Breast epithelium (tissue), 3 donors: Measurements from ENCODE around the gene TMEM132C.

ENCODE experiments used
- CTCF ChIP-seq, 3 donors: fragments of 450-650 bp; IDR thresholded peaks; one replicate each; pipeline ENCODE4 v1.5.1; 2016 to 2017; ENCODE audit warnings: antibody characterized with exemption in 3 of 3, mild to moderate bottlenecking in 3 of 3, moderate library complexity in 3 of 3
- POLR2A ChIP-seq: fragments of 450-650 bp; IDR thresholded peaks from one replicate; pipeline ENCODE4 v1.6.1; 2016; ENCODE audit warnings: antibody characterized with exemption, mild to moderate bottlenecking, moderate library complexity

GRCh38 chr12:128754275-128754674, 487.3 kb downstream of the TMEM132C start:
- TF ChIP-seq CTCF (IDR thresholded peaks at IDR 0.05) (no peak), POLR2A (no peak)
